Parietal lobe (tissue), 2 donors: ENCODE data around the gene ZNF773. TPM values are rescaled to one million over a fixed set of nuclear protein-coding genes. Genes with fewer than 3 reads are reported as not detected.

Source experiments
- small RNA-seq: library from RNA; depleted of rRNA; stranded (forward); fragments of <200 nt; gene quantifications from one replicate; pipeline ENCODE3, GENCODE V24; 2014; ENCODE audit warnings: low replicate concordance
- total RNA-seq: library from RNA; depleted of rRNA; stranded (reverse); fragments of >200 nt; gene quantifications from one replicate; pipeline ENCODE4 v1.2.3, GENCODE V29; 2014

Gene ZNF773
- 35.4 TPM for total RNA-seq

DNA sequence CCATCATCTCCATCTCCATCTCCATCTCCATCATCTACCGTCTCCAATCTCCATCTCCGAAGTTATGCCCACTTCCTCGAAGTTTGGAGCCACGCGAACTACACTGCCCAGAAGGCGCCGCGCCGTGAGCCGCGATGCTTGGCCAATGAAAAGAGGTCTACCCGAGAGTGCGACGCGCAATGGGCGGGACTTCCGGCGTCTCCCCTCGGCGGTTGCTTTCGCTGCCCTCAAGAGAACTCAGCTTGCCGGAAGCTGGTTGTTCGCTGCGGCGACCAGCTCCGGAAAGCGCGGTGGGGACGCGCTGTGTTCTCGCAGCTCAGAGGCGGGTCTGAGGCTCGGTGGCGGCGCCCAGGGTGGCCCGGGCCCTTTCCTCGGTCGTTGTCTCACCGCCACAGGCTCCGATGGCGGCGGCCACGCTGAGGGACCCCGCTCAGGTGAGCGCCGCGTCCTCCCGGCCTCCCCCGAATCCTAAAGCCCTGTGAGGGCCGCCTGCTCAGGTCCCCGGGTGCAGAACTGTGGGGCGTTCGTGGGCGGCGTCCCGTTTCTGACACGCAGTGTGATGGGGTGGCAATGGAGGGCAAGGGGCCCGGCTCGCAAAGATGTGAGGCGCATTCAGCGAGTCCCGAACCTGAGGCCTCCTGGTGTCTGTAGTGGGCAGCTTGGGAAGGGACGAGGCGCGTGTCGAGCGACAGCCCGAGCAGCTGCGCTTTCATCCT, at the start of gene ZNF773:
Gene ZNF773, plus strand, starts transcription at position 259 of the 716 bp plus-strand sequence. Its CDS starts 143 bp downstream, at position 402.

DNA sequence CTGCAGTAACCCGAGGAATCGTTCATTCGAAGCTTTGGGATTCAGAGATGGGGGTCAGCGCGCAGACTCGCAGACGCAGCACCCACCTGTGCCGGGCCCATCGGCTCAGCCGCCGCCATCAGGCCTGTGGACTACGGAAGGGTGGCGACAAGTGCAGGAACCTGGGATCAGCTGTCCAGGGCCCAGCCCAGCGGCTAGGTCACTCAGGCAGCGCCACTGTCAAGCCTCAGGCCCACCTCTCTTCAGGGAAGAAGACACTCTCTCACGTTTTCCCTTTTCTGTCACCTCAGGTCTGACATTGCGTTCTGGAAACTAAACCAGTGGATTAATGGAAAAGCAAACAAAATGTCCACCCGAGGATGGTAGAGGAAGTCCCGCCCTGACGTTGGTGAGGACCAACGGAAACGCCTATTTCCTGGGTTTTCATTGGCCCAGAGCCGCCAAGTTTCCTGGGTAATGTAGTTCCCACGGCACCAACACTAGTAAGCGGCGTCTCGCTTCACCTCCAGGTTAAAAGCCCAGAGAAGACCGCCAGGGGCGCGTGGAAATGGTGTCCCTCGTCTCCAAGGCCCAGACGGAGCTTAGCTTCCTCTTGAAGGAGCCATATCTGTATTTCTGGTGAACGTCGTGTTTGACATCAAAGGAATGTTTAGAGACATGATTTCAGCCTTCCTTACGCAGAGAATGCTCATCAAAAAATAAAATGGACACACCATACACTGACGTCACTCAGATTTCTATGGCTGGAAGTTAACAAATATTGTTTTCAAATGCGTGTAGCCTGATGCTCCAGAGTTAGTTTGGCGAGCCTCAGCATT, 22.3 kb upstream of the ZNF773 start, which contains the start of gene ZNF772:
Gene ZNF772, minus strand, starts transcription at position 376 of the 818 bp plus-strand sequence. Its CDS starts 257 bp downstream, at position 119.

DNA sequence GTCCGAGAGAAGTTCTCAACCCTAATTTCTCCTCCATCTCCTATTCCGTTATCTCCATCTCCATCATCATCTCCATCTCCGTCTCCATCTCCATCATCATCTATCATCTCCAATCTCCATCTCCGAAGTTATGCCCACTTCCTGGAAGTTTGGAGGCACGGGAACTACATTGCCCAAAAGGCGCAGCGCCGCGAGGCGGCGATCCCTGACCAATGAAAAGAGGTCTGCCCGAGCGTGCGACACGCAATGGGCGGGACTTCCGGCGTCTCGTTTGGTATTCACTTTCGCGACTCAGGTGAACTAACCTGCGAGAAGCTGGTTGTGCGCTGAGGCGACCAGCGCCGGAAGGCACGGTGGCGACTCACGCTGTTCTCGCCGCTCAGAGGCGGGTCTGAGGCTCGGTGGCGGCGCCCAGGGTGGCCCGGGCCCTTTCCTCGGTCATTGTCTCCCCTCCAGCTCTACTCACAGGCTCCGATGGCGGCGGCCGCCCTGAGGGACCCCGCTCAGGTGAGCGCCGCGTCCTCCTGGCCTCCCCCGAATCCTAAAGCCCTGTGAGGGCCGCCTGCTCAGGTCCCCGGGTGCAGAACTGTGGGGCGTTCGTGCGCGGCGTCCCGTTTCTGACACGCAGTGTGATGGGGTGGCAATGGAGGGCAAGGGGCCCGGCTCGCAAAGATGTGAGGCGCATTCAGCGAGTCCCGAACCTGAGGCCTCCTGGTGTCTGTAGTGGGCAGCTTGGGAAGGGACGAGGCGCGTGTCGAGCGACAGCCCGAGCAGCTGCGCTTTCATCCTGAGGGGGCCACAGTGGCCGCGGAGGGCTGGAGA, 12.1 kb upstream of the ZNF773 start, which contains the start of gene ZNF419:
Gene ZNF419, plus strand, starts transcription at position 274 of the 822 bp plus-strand sequence. Its CDS starts 201 bp downstream, at position 475.

DNA sequence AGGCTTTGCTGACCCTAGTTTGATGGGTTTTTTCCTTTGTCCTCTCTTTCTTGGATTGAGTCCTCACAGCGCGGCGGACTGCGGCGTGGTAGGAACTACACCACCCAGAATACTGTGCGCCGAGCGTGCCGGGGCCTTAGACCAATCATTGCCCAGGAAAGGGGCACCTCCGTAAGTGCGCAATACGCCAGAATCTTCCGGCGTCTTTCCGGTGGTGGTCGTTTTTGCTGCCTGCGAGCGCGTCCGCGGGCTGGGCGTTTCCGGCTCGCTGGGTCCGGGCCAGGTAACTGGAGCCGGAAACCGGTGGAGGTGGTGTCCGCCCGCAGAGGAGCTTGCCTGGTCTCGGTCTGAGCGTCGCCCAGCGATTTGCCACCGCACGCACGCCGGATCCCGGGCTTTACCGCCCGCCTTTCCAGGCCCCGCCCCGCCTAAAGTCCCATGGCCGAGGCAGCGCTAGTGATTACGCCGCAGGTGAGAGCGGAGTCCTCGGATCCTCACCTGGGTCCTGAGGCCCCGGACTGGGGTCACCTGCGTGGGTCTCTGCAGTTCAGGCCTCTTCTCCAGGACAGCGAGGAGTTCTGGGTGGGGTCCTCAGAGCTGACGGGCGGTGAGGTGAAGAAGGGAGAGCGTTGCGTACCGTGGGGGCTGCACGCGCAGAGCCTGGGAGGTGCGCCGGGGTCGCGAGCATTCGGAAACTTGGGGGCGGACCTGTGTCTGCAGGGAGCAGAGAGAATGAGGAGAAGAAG, 27.6 kb downstream of the ZNF773 start, which contains the start of gene ZNF549:
Gene ZNF549, plus strand, starts transcription at position 221 of the 746 bp plus-strand sequence. Its CDS starts 218 bp downstream, at position 439.

Small RNA genes within 50 kb of the gene (small RNA-seq; reads per million reads assigned to genes)
- not detected for gene VN1R107P

Other genes starting within 250 kb of the ZNF773 start
- gene ZNF460, start 219.5 kb upstream of the ZNF773 start, total RNA-seq, result 290 TPM
- 43.2 TPM for gene ZNF543, start 179.5 kb upstream of the ZNF773 start, total RNA-seq
- gene ZNF304, start 148.7 kb upstream of the ZNF773 start, total RNA-seq, result 22.8 TPM
- gene TRAPPC2B, start 136.4 kb upstream of the ZNF773 start, total RNA-seq, result 24.1 TPM
- gene ZNF547, start 136.4 kb upstream of the ZNF773 start, total RNA-seq, result 16.0 TPM
- gene ZNF548, start 110.1 kb upstream of the ZNF773 start, total RNA-seq, result 68.2 TPM
- 57.9 TPM for gene ZNF17, start 88.8 kb upstream of the ZNF773 start, total RNA-seq
- gene ZNF749, start 64.6 kb upstream of the ZNF773 start, total RNA-seq, result 49.8 TPM
- 11.0 TPM for gene VN1R1, start 42.8 kb upstream of the ZNF773 start, total RNA-seq
- 77.3 TPM for gene ZNF772, start 22.4 kb upstream of the ZNF773 start, total RNA-seq
- gene ZNF419, start 12.2 kb upstream of the ZNF773 start, total RNA-seq, result 29.7 TPM
- 41.9 TPM for gene ZNF549, start 27.4 kb downstream of the ZNF773 start, total RNA-seq
- 21.3 TPM for gene ZNF550, start 59.9 kb downstream of the ZNF773 start, total RNA-seq
- 15.0 TPM for gene ZNF416, start 79.0 kb downstream of the ZNF773 start, total RNA-seq
- 30.4 TPM for gene ZIK1, start 84.2 kb downstream of the ZNF773 start, total RNA-seq
- gene ZNF530, start 99.9 kb downstream of the ZNF773 start, total RNA-seq, result 5.6 TPM
- gene ZNF134, start 114.3 kb downstream of the ZNF773 start, total RNA-seq, result 50.1 TPM
- 51.3 TPM for gene ZNF211, start 133.2 kb downstream of the ZNF773 start, total RNA-seq
- not detected for gene ZSCAN4, start 169.0 kb downstream of the ZNF773 start, total RNA-seq
- 26.3 TPM for gene ZNF551, start 182.0 kb downstream of the ZNF773 start, total RNA-seq
- gene ZNF154, start 209.3 kb downstream of the ZNF773 start, total RNA-seq, result 81.7 TPM
- gene ZNF671, start 227.7 kb downstream of the ZNF773 start, total RNA-seq, result 33.2 TPM
- 57.3 TPM for gene ZNF776, start 246.9 kb downstream of the ZNF773 start, total RNA-seq